ENCODE measurements around the gene PRDM4. TPM values are rescaled to one million over a fixed set of nuclear protein-coding genes. Genes with fewer than 3 reads are reported as not detected.

PRDM4 gene
- total RNA-seq, 1 donor, result 54.3 TPM

GRCh38 chr12:107684029-107684795, 76.7 kb downstream of the PRDM4 start:
- H3K4me1 ChIP-seq (ENCODE audit: insufficient read depth, low read length), result peaks cover 21% of the 10 kb centered on the region
- H3K9me3 ChIP-seq (ENCODE audit: low read depth, low read length), result no peaks in the 10 kb centered on the region
- H3K27me3 ChIP-seq (ENCODE audit: insufficient read depth, low read length), result no peaks in the 10 kb centered on the region
- no peak overlapping the region for H3K4me3 ChIP-seq (ENCODE audit: low read length)

Other genes starting within 250 kb of the PRDM4 start
- gene PWP1, start 75.3 kb downstream of the PRDM4 start, total RNA-seq, result 70.8 TPM
- not detected for gene ASCL4, start 13.6 kb upstream of the PRDM4 start, total RNA-seq